HepG2 (cell line): ENCODE results near the gene PXDC1. TPM values are rescaled to one million over a fixed set of nuclear protein-coding genes. Genes with fewer than 3 reads are reported as not detected.

Source experiments
- CHD2 ChIP-seq: IDR thresholded peaks from 2 replicates; pipeline ENCODE4 v1.6.1; 2011; ENCODE audit warnings: low read depth, low read length, improper control_type of control experiment
- FOXA3 ChIP-seq: IDR thresholded peaks from 2 replicates; pipeline ENCODE4 v1.6.1; 2016; ENCODE audit warnings: missing genetic modification reagents, missing compliant biosample characterization
- ZNF33B ChIP-seq: sonication (generic); formaldehyde crosslinking; IDR thresholded peaks from 2 replicates; pipeline ENCODE4 v1.5.1; 2020; ENCODE audit warnings: mild to moderate bottlenecking, missing genetic modification reagents
- ZNF44 ChIP-seq: sonication (generic); formaldehyde crosslinking; IDR thresholded peaks from 2 replicates; pipeline ENCODE4 v1.5.1; 2020; ENCODE audit warnings: mild to moderate bottlenecking, missing genetic modification reagents
- ZNF761 ChIP-seq: sonication (generic); formaldehyde crosslinking; conservative IDR thresholded peaks from 2 replicates; pipeline ENCODE4 v1.4.0; 2020; ENCODE audit warnings: mild to moderate bottlenecking, missing genetic modification reagents
- polyA plus RNA-seq, 8 experiments: library from polyadenylated mRNA; depleted of rRNA in 3 of 8; stranded (reverse) in 7 of 8; unstranded in 1 of 8; fragments of >200 nt; fragmentation: Illumina TruSeq in 4 of 8; extraction: Trizol in 4 of 8; gene quantifications; 2 replicates each; pipeline versions ENCODE4 v1.2.1 to v1.2.3, GENCODE V29; 2011 to 2016; ENCODE audit warnings: low read depth in 4 of 8, missing spikeins in 1 of 8, mixed read lengths in 1 of 8; ENCODE audit not compliant: insufficient read depth in 1 of 8
- total RNA-seq, 5 experiments: library from RNA; depleted of rRNA; stranded (reverse); fragments of >200 nt; fragmentation: Illumina TruSeq; extraction: Trizol; gene quantifications; 2 replicates each; pipeline ENCODE4 v1.2.3, GENCODE V29; 2016; ENCODE audit warnings: low read depth in 1 of 5
- TF ChIP-seq, protein P1 (sequence below): sonication (generic); formaldehyde crosslinking; IDR thresholded peaks from 2 replicates; pipeline ENCODE4 v1.4.0; 2020; ENCODE audit warnings: mild to moderate bottlenecking, missing genetic modification reagents
- TF ChIP-seq, protein P2 (sequence below): sonication (generic); formaldehyde crosslinking; IDR thresholded peaks from 2 replicates; pipeline ENCODE4 v1.8.0; 2022; ENCODE audit warnings: missing genetic modification reagents, mild to moderate bottlenecking, moderate library complexity, borderline replicate concordance
- TF ChIP-seq, protein P3 (sequence below): sonication (generic); formaldehyde crosslinking; IDR thresholded peaks from 2 replicates; pipeline ENCODE4 v1.8.1; 2023; ENCODE audit warnings: mild to moderate bottlenecking, inconsistent platforms, moderate library complexity, missing genetic modification reagents, borderline replicate concordance
- TF ChIP-seq, protein P4 (sequence below): sonication (generic); formaldehyde crosslinking; IDR thresholded peaks from 2 replicates; pipeline ENCODE4 v1.4.0; 2020; ENCODE audit warnings: missing genetic modification reagents
- TF ChIP-seq, protein P5 (sequence below): sonication (generic); formaldehyde crosslinking; IDR thresholded peaks from 2 replicates; pipeline ENCODE4 v1.5.1; 2020; ENCODE audit warnings: mild to moderate bottlenecking, moderate library complexity, missing genetic modification reagents

The PXDC1 gene
- total and polyA plus RNA-seq, 2 of the 13 experiments (the other 11 are each of a cell fraction or from before 2014, with no cell fraction given): 32.4 to 34.7 TPM

DNA sequence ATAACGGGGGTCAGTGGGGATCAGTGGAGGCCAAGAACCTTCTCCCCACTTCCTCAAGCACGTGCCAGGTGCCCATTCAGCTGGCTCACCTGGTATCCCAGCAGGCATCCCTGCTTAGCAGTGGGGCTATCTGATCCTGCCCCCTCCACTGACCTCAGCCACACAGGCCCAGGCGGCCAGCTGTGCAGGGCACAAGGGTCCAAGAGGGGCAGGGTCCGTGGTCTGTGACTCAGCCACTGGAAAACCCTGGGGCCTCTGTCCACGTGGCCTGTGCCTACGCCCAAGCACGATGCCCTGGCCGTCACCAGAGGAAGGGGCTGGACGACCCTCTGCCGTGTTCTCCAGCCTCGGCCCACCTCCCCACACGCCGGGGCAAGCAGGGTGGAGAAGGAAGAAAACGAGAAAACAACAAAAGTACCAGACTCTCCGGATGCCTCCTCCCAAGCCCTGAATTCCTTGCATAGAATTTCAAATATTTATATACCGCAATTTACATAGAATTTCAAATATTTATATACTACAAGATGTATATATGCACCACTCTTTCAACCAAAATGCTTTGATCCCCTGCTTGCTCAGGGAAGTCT, 12.1 kb downstream of the PXDC1 start (continued):
- TF ChIP-seq, protein P1, sequence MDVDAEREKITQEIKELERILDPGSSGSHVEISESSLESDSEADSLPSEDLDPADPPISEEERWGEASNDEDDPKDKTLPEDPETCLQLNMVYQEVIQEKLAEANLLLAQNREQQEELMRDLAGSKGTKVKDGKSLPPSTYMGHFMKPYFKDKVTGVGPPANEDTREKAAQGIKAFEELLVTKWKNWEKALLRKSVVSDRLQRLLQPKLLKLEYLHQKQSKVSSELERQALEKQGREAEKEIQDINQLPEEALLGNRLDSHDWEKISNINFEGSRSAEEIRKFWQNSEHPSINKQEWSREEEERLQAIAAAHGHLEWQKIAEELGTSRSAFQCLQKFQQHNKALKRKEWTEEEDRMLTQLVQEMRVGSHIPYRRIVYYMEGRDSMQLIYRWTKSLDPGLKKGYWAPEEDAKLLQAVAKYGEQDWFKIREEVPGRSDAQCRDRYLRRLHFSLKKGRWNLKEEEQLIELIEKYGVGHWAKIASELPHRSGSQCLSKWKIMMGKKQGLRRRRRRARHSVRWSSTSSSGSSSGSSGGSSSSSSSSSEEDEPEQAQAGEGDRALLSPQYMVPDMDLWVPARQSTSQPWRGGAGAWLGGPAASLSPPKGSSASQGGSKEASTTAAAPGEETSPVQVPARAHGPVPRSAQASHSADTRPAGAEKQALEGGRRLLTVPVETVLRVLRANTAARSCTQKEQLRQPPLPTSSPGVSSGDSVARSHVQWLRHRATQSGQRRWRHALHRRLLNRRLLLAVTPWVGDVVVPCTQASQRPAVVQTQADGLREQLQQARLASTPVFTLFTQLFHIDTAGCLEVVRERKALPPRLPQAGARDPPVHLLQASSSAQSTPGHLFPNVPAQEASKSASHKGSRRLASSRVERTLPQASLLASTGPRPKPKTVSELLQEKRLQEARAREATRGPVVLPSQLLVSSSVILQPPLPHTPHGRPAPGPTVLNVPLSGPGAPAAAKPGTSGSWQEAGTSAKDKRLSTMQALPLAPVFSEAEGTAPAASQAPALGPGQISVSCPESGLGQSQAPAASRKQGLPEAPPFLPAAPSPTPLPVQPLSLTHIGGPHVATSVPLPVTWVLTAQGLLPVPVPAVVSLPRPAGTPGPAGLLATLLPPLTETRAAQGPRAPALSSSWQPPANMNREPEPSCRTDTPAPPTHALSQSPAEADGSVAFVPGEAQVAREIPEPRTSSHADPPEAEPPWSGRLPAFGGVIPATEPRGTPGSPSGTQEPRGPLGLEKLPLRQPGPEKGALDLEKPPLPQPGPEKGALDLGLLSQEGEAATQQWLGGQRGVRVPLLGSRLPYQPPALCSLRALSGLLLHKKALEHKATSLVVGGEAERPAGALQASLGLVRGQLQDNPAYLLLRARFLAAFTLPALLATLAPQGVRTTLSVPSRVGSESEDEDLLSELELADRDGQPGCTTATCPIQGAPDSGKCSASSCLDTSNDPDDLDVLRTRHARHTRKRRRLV (CRISPR knock-in tag): no peak
- TF ChIP-seq ZNF44 (CRISPR knock-in tag): no peak
- no peak for TF ChIP-seq CHD2
- TF ChIP-seq, protein P2, sequence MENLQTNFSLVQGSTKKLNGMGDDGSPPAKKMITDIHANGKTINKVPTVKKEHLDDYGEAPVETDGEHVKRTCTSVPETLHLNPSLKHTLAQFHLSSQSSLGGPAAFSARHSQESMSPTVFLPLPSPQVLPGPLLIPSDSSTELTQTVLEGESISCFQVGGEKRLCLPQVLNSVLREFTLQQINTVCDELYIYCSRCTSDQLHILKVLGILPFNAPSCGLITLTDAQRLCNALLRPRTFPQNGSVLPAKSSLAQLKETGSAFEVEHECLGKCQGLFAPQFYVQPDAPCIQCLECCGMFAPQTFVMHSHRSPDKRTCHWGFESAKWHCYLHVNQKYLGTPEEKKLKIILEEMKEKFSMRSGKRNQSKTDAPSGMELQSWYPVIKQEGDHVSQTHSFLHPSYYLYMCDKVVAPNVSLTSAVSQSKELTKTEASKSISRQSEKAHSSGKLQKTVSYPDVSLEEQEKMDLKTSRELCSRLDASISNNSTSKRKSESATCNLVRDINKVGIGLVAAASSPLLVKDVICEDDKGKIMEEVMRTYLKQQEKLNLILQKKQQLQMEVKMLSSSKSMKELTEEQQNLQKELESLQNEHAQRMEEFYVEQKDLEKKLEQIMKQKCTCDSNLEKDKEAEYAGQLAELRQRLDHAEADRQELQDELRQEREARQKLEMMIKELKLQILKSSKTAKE: no peak
- TF ChIP-seq, protein P3, sequence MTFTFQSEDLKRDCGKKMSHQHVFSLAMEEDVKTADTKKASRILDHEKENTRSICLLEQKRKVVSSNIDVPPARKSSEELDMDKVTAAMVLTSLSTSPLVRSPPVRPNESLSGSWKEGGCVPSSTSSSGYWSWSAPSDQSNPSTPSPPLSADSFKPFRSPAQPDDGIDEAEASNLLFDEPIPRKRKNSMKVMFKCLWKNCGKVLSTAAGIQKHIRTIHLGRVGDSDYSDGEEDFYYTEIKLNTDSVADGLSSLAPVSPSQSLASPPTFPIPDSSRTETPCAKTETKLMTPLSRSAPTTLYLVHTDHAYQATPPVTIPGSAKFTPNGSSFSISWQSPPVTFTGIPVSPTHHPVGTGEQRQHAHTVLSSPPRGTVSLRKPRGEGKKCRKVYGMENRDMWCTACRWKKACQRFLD: no peak
- TF ChIP-seq, protein P4, sequence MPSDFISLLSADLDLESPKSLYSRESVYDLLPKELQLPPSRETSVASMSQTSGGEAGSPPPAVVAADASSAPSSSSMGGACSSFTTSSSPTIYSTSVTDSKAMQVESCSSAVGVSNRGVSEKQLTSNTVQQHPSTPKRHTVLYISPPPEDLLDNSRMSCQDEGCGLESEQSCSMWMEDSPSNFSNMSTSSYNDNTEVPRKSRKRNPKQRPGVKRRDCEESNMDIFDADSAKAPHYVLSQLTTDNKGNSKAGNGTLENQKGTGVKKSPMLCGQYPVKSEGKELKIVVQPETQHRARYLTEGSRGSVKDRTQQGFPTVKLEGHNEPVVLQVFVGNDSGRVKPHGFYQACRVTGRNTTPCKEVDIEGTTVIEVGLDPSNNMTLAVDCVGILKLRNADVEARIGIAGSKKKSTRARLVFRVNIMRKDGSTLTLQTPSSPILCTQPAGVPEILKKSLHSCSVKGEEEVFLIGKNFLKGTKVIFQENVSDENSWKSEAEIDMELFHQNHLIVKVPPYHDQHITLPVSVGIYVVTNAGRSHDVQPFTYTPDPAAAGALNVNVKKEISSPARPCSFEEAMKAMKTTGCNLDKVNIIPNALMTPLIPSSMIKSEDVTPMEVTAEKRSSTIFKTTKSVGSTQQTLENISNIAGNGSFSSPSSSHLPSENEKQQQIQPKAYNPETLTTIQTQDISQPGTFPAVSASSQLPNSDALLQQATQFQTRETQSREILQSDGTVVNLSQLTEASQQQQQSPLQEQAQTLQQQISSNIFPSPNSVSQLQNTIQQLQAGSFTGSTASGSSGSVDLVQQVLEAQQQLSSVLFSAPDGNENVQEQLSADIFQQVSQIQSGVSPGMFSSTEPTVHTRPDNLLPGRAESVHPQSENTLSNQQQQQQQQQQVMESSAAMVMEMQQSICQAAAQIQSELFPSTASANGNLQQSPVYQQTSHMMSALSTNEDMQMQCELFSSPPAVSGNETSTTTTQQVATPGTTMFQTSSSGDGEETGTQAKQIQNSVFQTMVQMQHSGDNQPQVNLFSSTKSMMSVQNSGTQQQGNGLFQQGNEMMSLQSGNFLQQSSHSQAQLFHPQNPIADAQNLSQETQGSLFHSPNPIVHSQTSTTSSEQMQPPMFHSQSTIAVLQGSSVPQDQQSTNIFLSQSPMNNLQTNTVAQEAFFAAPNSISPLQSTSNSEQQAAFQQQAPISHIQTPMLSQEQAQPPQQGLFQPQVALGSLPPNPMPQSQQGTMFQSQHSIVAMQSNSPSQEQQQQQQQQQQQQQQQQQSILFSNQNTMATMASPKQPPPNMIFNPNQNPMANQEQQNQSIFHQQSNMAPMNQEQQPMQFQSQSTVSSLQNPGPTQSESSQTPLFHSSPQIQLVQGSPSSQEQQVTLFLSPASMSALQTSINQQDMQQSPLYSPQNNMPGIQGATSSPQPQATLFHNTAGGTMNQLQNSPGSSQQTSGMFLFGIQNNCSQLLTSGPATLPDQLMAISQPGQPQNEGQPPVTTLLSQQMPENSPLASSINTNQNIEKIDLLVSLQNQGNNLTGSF (CRISPR knock-in tag): no peak
- no peak for TF ChIP-seq ZNF33B (CRISPR knock-in tag)
- TF ChIP-seq, protein P5, sequence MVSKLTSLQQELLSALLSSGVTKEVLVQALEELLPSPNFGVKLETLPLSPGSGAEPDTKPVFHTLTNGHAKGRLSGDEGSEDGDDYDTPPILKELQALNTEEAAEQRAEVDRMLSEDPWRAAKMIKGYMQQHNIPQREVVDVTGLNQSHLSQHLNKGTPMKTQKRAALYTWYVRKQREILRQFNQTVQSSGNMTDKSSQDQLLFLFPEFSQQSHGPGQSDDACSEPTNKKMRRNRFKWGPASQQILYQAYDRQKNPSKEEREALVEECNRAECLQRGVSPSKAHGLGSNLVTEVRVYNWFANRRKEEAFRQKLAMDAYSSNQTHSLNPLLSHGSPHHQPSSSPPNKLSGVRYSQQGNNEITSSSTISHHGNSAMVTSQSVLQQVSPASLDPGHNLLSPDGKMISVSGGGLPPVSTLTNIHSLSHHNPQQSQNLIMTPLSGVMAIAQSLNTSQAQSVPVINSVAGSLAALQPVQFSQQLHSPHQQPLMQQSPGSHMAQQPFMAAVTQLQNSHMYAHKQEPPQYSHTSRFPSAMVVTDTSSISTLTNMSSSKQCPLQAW (CRISPR knock-in tag): no peak
- no peak for TF ChIP-seq ZNF761 (CRISPR knock-in tag)
- TF ChIP-seq FOXA3 (CRISPR knock-in tag): no peak
